DMS153 (cell line): ENCODE measurements around the gene LDLRAD4.

Source experiments
- DNase-seq: peaks from one replicate; lab custom pipeline; 2025; lab: John Stamatoyannopoulos, UW

Gene LDLRAD4

DNA sequence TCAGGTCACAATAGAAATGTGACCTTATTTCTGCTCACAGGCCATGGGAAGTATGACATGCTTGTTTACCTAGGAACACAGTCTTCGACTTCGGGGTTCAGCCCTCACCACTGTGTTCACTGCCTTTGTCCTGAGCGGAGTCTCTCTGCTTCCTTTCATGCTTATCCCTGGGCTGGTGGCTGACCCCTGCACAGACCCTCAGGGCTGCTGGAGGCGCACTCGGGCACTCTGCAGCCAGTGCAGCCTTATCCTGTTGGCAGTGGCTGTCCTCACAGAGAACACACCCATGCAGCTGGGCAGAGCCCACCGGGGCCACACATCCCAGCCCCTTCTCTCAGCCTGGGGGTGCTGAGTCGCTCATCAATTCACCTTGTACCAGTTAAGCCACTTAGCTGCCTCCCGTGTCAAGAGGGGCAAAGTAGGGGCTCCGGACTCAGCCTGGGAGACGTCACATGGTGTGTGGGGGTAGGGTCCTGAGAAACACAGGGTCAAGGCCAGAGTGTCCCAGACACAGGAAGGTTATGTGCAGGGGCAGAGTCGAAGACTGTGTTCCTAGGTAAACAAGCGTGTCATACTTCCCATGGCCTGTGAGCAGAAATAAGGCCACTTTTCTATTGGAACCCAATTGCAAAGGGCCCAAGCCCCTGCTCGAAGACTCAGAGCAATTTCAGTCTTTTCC, 400.3 kb downstream of the LDLRAD4 start:
- DNase-seq = no peak

DNA sequence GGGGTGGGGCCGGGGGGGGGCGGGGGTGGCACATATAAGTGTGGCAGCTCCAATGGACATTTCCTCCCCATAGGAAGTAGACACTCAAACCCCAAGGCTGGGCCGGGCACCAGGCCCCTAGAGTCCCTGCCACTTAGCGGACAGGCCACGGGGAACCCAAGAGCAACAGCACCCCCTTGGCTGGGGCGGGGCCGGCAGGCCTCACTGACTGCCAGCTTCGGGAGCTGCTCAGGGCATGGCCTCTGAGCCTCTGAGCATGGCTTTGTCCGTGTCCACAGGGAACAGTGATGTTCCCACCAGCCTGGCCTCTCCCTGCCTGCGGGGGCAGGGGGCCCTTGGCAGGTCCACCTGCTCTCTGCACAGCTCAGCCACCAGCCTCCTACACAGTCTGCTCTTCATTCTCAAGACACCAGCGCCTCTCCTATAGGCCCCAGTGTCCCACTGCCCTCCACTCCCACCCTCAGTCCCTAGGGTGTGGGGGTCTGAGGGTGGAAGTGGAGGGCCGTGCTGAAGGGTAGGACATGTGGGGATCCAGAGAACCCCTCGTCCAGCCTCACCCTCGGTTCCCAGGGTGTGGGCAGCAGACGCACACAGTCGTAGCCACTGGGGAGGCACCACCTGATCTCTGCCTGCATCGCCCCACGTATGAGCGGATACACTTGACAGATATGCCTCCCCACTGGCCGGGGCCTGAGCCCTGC, 401.1 kb downstream of the LDLRAD4 start:
- no peak for DNase-seq

DNA sequence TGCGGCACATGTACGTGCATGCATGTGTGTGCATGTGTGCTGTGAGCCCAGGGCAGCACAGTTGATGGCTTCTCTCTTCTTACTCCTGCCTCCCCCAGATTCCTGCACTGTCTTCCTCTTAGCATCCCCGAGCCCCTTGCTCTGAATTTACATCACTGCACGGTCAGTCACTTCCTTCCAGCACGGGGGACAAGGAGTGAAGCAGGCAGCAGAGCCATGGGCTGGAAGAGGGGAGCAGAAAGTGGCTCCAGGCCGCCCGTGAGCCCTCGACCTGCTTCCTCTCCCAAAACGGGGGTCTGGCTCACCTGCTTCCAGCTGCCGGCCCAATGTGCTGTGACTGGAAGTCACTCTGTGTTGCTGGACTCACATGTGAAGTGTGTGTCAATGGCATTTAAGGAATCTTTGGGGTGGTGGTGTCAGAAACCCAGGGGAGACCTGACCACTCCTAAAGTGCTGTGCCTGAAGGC, 401.7 kb downstream of the LDLRAD4 start:
- no peak for DNase-seq

DNA sequence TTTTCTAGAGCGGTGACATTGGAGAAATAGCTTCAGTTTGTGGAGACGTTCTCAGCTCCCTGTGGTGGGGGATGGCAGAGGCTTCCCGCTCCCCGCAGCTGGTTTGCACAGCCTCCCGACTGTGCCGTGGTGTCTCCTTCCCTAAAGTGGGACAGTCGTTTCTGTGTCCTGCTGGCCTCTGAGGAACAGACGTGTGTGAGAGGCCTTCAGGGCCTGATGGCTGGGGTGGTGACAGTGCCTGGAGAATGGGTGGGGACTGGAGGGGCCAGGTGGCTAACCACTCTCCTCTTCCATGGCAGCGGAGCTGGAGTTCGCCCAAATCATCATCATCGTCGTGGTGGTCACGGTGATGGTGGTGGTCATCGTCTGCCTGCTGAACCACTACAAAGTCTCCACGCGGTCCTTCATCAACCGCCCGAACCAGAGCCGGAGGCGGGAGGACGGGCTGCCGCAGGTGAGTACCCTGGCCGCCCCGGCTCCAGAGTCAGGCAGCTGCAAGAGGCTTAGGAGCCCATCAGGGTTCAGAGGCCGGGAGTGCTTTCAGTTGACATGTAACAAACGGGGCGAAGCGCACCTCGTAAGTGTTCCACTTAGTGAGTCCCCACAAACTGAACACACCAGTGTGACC, 402.4 kb downstream of the LDLRAD4 start:
- no peak for DNase-seq

DNA sequence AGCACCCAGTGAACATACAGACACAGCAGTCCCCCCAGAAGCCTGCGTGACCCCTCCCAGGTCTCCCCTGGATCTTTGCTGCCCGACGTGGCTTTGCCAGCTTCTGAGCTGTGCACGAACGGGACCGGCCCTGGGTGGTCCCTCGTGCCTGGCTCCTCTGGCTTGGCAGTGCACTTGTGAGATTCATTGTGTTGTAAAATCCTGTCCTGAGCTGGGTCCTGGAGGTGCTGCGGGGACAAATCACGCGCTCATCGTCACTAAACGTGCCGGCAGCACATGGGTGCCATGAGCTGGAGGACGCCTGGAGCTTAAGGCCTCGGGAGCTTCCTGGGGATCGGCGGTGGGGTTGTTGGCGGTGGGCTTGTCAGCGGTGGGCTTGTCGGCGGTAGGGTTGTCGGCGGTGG, 402.9 kb downstream of the LDLRAD4 start:
- DNase-seq = no peak

DNA sequence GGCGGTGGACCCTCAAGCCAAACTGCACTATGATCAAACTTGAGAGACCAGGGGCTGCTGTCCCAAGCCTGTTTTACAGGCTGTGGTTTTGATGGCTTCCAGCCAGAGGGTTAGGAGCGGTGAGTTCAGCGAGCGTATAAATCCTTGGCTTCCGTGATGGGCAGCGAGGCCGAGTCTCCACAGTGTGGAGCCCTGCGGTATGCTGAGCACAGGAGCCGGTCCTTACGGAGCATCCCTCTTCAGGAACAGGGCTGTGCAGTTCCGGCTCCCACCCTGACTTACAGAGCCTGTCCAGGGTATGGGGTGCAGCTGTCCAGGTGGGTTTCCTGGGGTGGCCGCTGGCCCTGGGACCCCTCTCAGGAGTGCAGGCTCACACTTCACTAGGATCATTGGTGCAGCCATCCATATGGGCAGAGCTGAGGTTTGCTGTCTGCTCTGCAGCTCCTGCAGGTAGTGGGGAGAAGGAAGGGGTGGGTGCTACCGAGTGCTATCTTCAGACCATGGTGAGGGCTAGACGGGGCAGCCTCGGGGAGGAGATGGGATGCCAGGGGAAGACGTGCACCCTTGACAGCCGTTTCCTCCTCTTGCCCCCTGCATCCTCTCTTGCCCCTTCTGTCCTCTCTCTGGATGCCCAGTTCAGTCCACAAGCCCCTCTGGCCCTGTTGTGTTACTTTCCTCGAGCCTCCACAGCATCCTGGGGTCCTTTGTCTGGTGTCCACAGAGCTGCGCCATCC, 403.5 kb downstream of the LDLRAD4 start:
- no peak for DNase-seq

DNA sequence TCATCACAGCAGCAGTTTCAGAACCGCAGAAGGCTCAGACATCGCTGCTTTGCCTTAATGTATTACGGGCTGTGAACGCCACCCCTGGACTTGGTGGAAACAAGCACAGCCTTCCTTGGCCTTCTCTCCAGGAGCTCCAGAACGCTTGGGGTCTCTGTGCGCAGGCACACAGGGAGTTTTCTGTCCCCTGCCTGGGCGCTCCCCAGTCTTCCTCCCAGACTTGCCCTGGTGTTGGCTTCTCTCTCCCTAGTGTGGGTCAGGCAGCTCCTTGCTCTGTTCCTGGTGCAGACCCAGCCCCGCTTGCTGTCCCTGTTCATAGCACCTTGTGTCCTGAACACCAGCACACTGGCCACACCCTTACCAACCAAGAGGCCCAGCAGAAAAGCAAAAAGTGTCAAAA, 404.2 kb downstream of the LDLRAD4 start:
- DNase-seq = no peak

DNA sequence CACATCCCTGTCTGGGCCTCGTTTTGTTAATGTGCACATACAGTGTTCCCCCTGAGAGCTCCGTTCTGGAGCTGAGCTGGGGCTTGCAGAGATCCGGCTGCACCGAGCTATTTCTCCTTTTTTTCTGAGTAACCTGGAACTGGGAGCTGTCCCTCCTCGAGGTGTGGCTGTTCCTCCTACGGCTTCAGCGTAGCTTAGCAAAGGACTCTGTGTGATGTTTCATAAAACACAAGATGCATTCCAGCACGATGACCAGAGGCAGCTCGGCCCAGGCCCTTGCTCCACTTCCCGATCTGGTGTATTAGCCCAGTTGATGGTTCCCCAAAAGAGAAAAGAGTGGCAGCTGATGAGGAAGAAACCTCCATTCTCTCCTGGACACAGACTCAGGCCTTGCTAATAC, 404.8 kb downstream of the LDLRAD4 start:
- no peak for DNase-seq

DNA sequence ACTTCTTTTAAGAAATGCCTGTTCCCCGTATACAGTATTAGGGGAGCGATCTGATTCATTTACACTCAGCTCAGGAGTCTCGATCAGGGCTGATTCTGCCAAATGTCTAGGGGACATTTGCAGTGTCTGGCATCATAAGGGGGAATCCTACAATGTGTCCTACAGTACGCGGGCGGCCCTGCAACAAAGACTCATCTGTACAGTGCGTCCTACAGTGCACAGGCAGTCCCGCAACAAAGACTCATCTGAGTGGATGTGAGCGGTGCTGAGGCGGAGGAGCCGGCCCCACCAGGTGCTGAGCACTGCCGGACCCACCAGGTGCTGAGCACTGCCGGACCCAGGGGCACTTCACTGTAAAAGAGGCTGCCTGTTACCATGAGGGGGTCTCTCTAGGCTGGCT, 405.3 kb downstream of the LDLRAD4 start:
- DNase-seq = no peak

DNA sequence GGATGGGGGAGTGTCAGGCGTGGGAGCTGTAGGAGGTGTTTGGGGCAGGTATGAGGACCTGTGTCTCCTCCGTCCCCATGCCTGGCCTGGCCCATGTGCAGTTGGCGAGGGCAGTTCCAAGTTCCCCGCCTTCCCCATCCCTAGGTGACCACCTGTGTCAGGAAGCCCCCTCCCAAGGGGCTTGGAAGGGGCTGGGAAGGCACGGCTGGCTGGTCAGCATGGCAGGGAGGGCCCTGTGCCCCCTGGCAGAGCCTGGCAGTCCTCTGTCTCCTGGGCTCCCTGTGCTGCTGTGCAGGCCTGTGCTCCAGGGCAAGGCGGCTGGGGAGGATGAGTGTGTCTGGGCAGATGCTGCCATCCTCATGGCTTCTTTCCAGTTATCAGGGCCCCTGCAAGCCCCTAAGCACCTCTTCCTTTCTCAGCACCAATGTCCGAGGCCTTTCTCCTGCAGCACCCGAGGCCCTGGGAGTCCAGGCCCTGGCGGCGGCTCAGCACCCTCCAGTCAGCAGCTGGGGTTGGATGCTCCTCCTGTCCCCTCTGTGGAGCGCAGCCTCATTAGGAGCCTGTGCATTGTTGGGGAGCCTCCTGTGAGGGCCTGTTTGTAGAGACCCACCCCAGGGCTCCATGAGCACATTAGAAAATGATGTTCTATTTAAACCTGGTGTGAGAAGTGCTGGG, 406.1 kb downstream of the LDLRAD4 start:
- no peak for DNase-seq

DNA sequence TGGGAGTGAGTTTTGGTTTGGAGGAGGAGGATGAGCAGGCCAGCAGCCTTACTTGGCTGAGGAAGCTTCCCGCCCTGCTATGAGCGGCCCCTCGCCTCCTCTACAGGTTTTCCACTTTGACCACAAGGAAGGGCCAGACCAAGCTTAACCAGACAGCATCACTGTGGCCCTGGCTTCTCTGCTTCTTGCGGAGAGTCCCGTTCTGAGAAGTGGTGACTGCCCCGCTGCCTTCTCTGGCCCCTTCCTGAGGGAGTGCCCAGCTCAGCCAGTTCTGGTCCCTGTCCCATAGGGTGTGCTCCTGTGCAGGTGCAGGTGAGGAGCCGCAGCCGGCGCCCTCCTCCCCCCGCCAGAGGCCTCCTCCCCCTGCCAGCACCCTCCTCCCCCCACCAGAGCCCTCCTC, 406.8 kb downstream of the LDLRAD4 start:
- no peak for DNase-seq

DNA sequence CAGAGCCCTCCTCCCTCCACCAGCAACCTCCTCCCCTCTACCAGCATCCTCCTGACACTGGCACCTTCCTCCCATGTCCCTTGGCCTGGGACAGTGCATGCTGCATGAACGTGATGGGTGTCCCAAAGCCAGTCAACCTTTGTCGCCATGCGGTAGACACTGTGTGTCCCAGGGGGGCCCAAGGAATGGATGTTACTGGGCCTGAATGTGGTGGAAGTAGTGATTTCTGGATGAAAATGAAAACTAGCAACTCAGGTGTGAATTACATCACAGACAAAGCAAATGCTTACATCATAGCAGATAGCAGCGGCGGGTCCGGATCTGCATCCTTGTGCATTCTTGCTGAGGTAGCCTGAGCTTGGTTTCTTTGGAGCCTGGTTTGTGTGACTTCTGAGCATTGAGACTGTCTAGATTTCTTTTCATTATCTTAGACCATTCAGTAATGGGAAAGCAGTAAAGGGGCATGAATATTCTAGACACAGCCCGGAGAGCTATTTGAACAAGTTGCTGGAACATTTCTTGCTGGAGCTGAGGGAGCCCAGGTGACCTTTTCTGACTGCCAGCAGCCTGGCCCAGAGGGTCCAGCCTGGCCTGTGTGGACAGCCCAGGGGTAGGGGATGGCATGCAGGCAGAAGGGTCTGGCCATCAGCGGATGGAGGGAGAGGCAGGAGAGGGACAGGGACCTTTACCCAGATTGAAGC, 407.4 kb downstream of the LDLRAD4 start:
- no peak for DNase-seq

DNA sequence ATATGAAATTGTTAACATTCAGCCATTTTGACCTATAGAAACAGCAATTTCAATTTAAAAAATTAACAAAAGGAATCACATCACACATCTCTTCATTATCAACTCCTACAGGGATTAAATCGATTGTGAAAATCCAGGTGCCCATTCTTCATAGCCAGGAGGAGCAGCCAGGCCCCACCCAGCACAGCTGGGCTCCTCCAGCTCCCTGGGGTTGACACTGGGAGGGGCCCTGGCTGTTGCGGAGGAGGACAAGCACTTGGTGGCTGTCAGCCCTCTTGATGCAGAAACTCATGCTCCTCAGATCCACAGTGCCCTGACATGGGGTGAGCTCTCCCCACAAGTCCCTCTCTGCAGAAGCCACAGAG, 408.0 kb downstream of the LDLRAD4 start:
- no peak for DNase-seq

DNA sequence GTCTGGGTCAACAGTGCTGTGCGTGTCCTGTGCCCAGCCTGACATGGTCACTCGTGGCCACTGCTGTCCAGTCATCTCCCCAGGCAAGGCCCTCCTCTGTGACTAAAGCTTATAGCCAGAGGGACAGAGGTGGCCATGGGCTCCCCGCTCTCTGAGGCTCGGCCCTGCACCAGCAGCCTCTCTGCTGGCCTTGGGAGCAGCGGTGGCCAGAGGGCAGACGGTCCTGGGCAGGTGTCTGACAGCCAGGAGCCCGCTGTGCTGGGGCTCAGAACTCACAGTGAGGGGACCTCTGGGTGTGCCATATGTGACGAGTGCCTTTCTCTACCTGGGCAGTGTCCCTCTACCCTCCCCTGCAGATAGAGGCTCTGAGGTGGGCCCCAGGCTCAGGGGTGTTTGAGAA, 409.1 kb downstream of the LDLRAD4 start:
- DNase-seq = no peak

DNA sequence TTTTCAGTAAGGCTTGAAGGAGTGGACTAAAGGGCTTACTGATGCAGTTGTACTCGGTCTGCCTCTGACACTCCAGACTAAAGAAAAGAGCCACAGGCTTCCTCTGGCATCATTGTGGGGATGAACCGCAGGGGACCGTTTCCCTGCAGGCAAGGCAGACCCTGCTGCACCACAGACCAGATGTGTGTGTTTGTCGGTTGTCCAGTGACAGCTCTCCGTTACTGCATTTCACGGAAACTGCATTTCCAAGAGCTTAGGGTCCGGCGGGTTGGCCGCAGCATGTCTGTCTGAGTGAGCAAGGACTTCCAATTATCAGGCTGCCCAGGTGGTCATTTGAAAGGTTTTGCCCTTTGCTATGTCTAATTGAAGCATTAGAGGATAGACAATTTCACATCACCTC, 409.7 kb downstream of the LDLRAD4 start:
- DNase-seq = no peak

DNA sequence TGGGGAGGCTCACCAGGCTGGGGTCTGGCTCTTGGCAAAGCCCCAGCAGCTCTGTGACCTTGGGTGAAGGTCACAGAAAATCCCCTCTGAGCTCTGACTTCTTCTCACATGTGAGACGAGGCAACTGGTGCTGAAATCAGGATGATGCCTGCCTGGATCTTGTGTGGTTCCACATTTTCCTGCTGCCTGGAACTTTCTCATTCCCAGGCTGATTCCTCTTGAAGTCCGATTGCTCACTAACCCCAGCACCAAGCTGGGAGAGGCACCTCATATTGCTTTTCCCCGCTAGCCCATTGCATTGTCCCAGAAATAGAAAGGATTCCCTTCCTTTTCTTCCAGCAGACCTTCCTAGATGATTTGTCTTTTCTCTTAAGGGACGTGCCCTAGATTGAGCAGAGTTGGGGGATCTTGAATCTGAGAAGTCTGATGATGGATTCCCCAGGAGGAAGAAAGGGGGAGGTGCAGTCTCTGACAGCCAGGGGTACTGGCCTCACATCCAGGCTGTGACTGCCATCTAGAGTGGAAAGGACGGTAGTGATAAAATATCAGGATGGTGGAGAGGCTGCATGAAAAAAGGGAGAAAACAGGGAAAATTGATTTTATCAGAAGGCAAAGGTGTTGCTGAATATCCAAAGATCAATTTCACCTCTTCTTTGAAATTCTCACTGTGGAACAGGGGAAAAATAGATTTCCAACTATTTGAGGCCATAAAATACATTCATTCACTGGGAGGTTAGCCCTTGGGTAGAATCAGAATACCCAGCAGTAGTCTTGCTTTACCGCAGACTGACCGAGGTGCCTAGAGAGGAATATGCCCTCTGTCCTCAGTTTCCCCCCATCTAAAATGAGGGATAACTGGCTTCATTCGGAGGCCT, 411.5 kb downstream of the LDLRAD4 start:
- no peak for DNase-seq

DNA sequence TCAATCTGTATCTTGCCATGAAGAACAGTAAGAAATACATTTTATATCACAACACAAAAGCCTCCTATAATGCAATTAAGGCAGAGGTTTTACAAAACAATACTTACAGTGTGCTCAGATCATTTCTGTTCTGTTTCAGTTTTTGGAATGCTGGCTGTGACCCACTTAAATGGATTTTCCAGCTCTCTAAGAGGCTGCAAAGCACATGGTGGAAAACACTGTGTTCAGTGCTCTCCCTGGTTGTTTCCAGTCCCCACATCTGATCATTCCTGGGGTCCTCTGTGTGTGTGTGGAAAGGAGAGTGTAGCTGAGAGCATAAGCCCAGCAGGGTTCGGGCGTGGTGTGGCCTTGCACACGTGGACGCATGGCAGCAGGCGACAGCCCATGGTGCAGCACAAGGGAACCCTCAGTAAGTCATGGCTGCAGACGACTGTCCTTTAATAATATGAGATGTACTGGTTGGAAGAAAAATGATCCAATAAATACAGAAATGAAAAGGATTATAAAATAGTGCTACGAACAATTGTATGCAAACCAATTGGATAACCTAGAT, 412.2 kb downstream of the LDLRAD4 start:
- no peak for DNase-seq

DNA sequence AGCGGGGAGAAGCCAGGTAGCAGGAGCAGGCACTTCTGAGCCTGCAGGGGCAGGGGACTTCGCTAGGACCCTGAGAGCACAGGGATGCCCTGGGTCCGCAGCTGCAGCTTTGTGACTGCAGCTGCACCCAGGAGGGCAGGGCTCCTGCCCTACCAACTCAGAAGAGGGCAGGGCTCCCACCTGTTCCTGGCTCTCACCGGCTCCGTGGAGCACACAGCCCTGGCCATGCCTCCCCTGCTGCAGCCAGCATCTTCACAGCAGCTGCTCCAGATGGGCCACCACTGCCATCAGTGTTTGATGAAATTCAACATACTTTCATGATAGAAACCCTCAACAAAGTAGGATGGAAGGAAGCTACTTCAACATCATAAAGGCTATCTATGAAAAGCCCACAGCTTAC, 415.1 kb downstream of the LDLRAD4 start:
- no peak for DNase-seq

DNA sequence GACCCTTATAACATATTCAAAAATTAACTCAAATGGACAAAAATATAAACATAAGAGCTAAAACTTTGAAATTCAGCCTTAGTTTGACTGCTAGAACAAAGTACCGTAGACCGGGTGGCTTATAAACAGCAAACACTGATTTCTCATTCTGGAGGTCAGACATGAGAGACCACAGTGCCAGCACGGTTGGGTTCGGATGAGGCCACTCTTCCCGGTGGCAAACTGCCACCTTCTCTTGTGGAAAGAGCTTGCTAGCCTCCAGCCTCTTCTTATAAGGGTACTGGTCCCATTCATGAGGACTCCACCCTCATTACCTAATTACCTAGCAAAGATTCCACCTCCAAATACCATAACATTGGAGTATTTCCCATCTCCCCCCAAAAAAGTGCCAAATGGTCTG, 416.5 kb downstream of the LDLRAD4 start:
- DNase-seq = no peak
